GM18519 (cell line): ENCODE results near the gene CAPZB.

Experiments
- ATAC-seq: cut with Tn5 transposase; IDR thresholded peaks from one replicate; pipeline ENCODE4 v1.9.1; 2021; ENCODE audit warnings: mild to moderate bottlenecking, moderate library complexity; ENCODE audit not compliant: unreplicated experiment, low FRiP score

Gene CAPZB

GRCh38 chr1:19356266-19356665 lies 129.1 kb downstream of the CAPZB start:
- ATAC-seq: no peak

DNA sequence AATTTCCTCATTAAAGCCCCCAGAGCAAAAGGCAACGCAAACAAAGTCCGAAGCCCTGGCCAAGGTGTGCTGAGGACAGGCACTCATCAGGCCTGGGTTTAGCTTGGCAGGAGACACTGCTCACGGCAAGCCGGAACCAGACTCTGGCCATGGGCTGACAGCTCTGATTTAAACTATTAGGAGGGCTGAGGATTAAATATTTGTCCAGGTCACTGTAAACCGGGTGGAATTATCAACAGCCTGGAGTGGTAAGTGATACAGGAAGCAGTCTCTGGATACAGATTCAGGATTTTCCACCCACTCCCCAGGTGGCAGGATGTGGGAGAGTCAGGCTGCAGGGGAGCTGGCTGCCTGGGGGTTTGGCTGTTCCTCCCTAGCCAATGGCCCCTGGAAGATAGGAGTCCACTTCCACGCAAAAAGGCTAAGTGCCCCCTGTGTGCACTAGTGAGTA lies 130.8 kb downstream of the CAPZB start:
- ATAC-seq: no peak

GRCh38 chr1:19353596-19353995 lies 131.7 kb downstream of the CAPZB start:
- no peak for ATAC-seq

DNA sequence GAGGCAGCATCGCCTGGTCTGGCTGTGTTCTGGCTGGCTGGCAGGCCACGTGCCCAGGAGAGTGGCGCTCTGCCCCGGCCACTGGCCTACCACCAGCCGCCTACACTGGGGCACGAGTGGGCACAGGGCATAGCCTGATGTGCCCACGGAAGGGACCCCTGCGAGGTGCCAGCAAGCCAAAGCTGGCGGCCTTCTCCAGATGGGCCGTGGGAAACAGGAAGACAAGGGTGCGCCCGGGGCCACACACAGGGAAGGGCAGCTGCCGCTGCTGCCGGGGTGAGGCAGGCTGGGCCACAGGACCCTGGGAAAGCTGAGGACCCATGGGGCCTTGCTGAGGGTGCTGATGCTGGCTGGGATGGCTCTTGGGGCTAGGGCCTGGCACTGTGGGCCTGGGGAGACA lies 132.5 kb downstream of the CAPZB start:
- ATAC-seq: no peak

DNA sequence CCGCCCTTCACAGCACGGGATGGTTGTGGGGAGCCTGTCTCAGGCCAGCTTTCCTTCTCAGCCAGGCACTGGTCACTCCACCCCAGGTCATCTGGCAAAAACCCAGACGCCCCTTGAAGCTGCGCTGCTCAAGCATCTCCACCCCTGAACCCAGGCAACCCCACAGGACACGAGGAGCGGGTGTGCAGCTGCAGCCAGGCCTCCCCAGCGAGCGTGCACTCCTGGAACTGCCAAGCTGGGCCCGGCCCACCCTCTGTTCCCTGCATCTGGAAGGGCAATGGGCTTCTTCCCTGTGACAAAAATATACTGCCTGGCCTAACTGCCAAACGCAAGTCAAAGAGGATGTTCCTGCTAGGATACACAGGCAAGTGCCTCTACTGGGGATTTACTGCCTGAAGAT lies 133.5 kb downstream of the CAPZB start:
- ATAC-seq: no peak

DNA sequence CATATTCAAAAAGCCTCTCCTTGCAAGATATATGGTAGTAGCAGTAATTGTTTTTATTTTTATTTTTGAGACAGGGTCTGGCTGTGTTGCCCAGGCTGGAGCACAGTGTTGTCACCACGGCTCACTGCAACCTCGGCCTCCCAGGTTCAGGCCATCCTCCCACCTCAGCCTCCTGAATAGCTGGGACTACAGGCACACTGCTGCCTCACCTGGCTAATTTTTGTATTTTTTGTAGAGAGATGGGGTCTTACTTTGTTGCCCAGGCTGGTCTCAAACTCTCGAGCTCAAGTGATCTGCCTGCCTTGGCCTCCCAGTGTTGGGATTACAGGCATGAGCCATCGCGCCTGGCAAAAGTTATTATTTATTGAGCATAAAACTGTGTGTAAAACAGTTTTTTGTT lies 134.8 kb downstream of the CAPZB start:
- no peak for ATAC-seq

GRCh38 chr1:19349999-19350398 lies 135.3 kb downstream of the CAPZB start:
- ATAC-seq: no peak

GRCh38 chr1:19348441-19349198 lies 136.7 kb downstream of the CAPZB start:
- no peak for ATAC-seq

GRCh38 chr1:19347533-19348172 lies 137.7 kb downstream of the CAPZB start:
- no peak for ATAC-seq

GRCh38 chr1:19346026-19346425 lies 139.3 kb downstream of the CAPZB start:
- no peak for ATAC-seq

GRCh38 chr1:19345391-19345790 lies 139.9 kb downstream of the CAPZB start:
- ATAC-seq: no peak

DNA sequence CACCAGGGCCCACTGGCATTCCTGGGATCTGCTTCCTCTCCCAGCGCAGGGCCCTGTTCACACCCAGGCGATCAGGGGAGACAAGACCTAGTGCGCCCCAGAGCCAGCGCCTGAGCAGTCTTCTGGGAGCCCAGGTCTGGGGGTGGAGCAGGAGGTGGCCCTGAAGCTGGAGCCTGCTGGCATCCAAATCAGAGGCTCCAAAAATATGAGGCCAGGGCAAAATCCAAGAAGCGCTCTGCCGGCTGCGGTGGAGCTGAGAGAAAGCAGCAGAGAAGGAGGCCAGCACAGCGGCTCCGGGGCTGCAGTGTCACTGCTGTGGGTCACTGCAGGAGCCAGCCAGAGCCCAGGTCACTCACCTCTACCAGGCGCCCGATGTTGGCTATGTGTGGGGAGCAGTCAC lies 140.5 kb downstream of the CAPZB start:
- ATAC-seq: no peak

DNA sequence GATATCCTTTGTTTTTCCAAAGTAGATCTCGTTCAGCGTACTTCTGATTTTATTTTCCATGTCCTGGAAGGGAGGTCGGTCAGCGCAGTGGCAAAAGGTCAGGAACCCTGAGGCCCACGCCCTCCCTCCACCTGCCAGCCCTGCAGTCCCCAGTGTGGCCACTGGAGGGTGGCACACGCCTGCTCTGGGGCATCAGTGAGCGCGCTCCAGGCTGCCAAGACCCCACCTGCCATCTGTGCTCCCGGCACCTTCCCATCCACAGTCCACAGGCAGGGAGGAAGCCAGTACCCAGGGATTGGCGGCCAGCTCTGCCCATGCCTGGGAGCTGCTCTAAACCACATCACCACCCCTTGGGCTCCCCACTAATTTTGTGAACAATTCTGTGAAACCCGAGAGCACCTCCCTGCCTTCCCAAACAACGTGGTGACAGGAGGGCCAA lies 140.9 kb downstream of the CAPZB start:
- ATAC-seq: no peak

DNA sequence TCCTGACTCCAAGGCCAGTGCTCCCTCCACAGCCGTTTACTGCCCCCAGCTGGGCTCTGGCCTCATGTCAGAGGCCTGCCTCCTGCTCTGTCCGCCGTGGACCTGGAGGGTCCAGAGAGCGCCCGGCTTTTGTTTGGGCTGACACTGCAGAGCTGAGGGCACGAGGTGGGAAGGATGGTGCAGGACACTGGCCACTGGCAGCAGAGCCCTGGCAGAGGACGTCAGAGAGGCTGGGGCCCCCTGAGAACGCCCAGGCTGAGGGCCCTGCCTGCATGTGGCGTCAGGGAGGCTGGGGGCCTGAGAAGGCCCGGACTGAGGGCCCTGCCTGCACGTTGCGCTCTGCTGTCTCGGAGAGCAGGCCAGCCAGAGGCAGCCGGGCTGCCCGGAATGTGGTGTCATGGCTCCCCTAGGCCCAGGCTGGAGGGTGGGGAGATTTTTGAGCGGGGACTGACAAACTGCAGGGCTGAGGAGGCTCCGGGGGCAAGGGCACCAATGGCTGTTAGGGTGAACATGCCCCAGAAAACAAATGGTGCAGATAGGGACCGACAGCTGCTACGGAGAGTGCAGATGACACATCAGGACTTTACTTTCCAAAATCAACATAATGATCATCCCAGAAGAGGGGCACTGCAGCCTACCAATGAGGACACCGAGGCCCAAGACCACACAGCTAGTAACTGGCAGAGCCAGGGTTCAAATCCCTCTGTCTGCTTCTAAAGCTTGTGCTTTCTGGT lies 141.6 kb downstream of the CAPZB start:
- no peak for ATAC-seq

GRCh38 chr1:19342894-19343616 lies 142.3 kb downstream of the CAPZB start:
- ATAC-seq: no peak

DNA sequence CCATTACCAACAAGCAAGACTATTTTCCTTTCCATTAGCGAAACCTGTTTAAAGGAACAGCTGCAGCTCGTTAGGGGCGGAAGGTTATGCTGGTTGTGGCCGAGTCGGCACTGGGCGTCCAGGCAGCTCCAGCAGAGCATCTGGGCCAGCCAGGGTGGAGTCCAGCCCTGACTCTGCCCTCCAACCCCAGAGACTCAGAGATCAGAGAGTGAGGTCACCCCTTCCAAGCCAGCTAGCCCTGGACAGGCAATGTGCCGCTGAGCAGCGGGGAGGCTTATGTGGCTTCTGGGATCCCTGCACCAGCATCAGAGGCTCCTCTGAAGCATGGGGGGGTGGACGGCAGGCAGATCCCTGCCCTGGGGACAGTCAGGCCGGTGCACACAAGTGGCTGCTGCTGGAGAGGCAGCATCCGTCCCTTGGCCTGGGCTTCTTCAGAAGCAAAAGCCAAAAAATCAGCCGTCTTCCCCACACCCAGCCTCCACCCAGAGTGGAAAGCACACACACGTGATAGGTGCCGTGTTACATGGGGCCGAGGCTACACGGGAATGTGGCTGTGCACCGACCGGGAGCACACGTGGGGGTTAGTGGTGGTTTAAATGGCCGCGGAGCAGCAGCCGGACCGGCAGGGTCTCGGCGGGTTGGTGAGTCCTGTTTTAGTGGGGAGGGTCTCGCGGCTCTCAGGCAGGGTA lies 143.1 kb downstream of the CAPZB start:
- ATAC-seq: no peak

DNA sequence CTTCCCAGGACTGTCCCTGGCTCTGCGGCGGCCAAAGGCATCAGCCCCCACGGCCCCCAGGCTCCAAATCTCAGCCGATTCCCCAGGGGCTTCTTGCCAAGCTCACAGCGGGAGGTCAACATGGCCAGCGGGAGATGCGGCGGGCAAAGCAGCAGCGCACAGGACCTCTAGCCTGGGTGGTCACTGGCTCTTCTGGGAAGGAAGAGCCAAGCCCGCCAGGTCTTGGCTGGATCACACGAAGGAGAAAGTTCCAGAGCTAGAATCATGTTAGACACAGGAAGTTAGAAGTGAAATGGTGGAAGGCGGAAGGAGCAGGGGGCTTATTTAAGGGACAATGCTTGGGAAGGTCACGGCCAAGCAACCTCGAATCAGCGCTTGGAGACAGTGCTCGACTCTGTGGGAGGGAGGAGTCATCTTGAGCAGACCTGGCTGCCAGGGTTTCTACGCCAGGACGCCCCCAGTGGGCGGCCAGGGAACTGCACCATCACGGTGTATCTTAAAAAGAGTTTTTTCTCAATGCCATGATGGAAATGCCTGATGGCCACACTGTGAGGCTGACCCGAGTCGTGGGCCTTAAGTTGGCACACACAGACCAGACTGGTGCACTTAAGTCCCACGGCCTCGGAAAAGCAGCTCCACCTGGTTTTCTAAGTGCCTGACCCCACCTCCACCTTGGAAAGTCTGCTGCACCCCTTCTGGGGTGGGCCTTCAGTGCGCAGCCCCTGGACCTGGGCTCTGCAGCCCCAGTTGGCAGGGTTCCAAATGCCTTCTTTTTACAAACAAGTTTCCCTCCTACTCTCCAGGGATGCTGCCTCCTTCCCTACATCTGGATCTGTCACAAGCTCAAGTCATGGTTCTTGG lies 143.9 kb downstream of the CAPZB start:
- ATAC-seq: no peak

DNA sequence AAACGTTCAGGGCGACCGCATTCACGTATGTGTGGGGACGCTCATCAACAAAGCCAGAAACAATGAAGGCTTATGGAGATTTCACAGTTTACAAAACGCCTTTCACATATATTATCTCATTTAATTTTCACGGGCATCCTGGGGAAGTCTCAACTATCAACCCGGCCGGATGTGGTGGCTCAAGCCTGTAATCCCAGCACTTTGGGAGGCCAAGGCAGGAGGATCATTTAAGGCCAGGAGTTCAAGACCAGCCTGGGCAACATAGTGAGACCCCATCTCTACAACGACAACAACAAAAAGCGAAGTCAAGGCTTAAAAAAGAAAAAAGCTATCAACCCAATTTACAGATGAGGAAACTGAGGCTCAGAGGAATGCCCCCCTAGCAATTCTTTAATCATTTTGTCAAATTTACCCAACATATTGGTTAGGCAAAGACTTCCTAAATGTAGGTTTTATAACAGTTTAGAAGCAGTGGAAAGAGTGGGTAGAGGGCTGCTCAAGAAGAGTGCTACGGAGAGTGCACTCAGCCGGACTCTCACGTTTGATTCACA lies 144.9 kb downstream of the CAPZB start:
- no peak for ATAC-seq
